ENCODE data around the gene PRMT6. TPM values are rescaled to one million over a fixed set of nuclear protein-coding genes. Genes with fewer than 3 reads are reported as not detected.
A peak's percentile ranks its signal among the peaks of the same experiment; 100 is the strongest.

Gene PRMT6
- total RNA-seq = 29.0 and 29.3 TPM in 2 replicates
- long read RNA-seq, transcript PRMT6-201 (1 exons, 2,616 nt) = major isoform, 81 of 82 reads
- long read RNA-seq, partial matches to known transcripts = 0 of 82 reads
- long read RNA-seq, other reads (novel, unspliced or antisense) = 1 of 82 reads

DNA sequence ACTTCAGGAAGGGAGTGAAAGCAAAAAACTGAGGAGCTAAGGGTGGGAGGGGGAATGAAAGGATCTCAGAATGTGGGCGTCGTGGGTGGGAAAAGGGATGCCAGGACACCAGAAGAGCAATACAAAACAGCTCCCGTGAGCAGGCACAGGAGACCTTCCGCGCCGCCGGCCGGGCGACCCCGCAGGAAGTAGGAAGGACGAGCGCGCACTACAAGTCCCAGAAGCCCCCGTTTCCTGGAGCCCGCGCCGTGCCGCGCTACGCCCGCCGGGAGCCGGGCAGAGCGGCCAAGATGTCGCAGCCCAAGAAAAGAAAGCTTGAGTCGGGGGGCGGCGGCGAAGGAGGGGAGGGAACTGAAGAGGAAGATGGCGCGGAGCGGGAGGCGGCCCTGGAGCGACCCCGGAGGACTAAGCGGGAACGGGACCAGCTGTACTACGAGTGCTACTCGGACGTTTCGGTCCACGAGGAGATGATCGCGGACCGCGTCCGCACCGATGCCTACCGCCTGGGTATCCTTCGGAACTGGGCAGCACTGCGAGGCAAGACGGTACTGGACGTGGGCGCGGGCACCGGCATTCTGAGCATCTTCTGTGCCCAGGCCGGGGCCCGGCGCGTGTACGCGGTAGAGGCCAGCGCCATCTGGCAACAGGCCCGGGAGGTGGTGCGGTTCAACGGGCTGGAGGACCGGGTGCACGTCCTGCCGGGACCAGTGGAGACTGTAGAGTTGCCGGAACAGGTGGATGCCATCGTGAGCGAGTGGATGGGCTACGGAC lies at the start of gene PRMT6:
Gene PRMT6 (plus strand): TSS at position 249 of the 771 bp plus-strand sequence. CDS start 42 bp downstream, at position 291.
- H3K4me1 Mint-ChIP-seq (ENCODE audit: low read depth) = peaks cover 11% of the 10 kb centered on the region
- TF ChIP-seq, protein P1, sequence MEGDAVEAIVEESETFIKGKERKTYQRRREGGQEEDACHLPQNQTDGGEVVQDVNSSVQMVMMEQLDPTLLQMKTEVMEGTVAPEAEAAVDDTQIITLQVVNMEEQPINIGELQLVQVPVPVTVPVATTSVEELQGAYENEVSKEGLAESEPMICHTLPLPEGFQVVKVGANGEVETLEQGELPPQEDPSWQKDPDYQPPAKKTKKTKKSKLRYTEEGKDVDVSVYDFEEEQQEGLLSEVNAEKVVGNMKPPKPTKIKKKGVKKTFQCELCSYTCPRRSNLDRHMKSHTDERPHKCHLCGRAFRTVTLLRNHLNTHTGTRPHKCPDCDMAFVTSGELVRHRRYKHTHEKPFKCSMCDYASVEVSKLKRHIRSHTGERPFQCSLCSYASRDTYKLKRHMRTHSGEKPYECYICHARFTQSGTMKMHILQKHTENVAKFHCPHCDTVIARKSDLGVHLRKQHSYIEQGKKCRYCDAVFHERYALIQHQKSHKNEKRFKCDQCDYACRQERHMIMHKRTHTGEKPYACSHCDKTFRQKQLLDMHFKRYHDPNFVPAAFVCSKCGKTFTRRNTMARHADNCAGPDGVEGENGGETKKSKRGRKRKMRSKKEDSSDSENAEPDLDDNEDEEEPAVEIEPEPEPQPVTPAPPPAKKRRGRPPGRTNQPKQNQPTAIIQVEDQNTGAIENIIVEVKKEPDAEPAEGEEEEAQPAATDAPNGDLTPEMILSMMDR (IDR thresholded peaks at IDR 0.05; ENCODE audit: unreplicated experiment) = no peak
- H3K4me3 Mint-ChIP-seq (ENCODE audit: low read depth) = peak within 1 kb of the TSS; percentile 96
- H3K27me3 Mint-ChIP-seq = no peaks in the 10 kb centered on the region
- DNase-seq (ENCODE audit: low spot score, unreplicated experiment) = peak; percentile 65
- peak within 1 kb of the TSS; percentile 98 for H3K27ac Mint-ChIP-seq
- H3K9me3 Mint-ChIP-seq (ENCODE audit: low read depth) = peaks cover 4% of the 10 kb centered on the region
- peaks cover 5% of the 10 kb centered on the region for H3K36me3 Mint-ChIP-seq (ENCODE audit: insufficient read depth)

DNA sequence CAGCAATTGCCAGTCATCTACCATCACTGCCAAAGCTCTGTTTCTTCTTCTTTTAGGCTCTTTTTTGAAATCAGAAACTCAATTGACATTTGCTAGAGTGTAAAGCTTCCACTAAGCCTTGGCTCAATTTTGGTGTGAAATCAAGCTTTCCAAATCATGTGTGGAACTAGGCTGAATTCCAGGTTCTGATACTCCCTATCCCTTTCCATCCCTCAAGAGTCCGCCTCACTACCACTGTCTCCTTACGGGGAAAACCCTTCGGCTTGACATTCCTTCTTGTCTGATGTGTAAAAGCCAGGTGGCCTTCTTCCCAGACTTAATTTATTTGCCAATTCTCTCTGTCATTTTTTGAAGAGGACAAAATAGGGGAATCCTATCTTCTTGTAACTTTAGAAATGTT lies 47.2 kb upstream of the PRMT6 start:
- Mint-ChIP-seq H3K4me1 (ENCODE audit: low read depth) (no peaks in the 10 kb centered on the region), H3K27me3 (no peaks in the 10 kb centered on the region), H3K36me3 (ENCODE audit: insufficient read depth) (no peaks in the 10 kb centered on the region), H3K4me3 (ENCODE audit: low read depth) (no peak overlapping the region), H3K27ac (no peak overlapping the region), H3K9me3 (ENCODE audit: low read depth) (no peaks in the 10 kb centered on the region)
- TF ChIP-seq, protein P1 (IDR thresholded peaks at IDR 0.05; ENCODE audit: unreplicated experiment) = no peak
- DNase-seq (ENCODE audit: low spot score, unreplicated experiment) = no peak

DNA sequence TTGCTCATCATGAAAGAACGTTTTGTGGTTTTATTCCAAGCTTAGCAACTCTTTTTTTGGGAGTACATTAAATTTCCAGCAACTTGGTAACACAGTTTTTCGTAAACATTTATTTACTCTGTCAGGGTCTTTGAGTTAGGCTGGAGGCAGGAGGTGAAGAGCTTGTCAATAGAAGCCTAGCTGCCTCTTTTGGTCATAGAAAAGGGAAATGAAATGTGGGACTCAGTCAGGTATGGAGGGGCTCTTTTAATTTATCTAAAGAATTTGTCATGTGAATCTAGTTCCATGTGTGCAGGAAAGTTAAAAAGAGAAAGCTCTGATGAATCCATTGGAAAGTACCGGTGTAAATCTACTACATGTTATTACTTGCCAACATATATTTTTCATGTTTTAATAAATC lies 45.9 kb upstream of the PRMT6 start:
- Mint-ChIP-seq H3K4me1 (ENCODE audit: low read depth) (no peaks in the 10 kb centered on the region), H3K9me3 (ENCODE audit: low read depth) (no peaks in the 10 kb centered on the region), H3K4me3 (ENCODE audit: low read depth) (no peak overlapping the region), H3K36me3 (ENCODE audit: insufficient read depth) (no peaks in the 10 kb centered on the region), H3K27me3 (no peaks in the 10 kb centered on the region), H3K27ac (no peak overlapping the region)
- DNase-seq (ENCODE audit: low spot score, unreplicated experiment) = no peak
- TF ChIP-seq, protein P1 (IDR thresholded peaks at IDR 0.05; ENCODE audit: unreplicated experiment) = no peak

DNA sequence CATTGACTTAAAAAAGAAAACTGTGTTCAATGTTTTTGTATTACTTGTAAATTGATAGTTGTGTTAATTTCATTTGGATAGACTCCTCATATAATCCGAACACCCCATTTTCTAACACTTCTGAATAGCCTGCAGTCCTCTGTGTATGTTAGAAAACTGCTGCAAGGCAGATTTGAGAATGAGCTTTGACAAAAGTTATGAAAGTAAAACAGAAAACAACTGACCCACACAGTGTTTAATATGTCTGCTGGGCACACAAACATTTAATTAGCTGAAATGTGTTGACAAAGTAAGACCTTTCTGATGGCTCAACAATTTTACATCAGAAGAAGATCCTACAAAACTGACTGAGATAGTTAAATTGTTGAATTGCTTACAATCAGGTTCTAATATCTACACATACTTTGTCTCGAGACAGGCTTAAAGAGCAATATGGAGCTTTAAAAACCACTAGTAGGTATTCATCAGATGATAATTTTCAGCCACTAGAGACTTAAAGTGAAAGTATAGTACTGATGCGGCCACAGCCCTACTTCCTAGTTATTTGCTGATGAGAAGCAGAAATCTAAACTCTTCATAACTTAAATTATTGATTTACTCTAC lies 40.0 kb upstream of the PRMT6 start:
- Mint-ChIP-seq H3K9me3 (ENCODE audit: low read depth) (no peaks in the 10 kb centered on the region), H3K4me3 (ENCODE audit: low read depth) (no peak overlapping the region)

DNA sequence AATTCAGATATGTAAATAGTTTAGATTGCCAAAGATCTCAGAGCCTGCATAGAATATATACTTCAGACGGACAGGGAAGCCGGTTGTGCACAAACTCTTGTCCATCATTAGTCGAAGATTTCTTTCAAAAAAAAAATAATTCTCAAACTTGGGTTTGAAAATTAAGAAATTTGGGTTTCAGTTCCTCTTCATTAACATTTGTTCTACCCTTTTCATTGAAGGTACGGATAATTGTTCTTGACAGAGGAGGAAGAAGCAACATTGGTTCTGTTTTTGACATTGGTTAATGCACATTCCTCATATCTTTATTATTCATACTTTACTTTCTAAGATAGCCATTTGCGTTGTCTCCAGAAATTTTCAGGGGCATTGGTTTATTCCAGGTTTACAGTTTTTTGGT lies 38.0 kb upstream of the PRMT6 start:
- Mint-ChIP-seq H3K27me3 (no peaks in the 10 kb centered on the region), H3K27ac (no peak overlapping the region)
- DNase-seq (ENCODE audit: low spot score, unreplicated experiment) = no peak

More for the DNA sequence above, 40.0 kb upstream of the PRMT6 start:
- H3K27me3 Mint-ChIP-seq = no peaks in the 10 kb centered on the region
- H3K27ac Mint-ChIP-seq = no peak overlapping the region
- H3K4me1 Mint-ChIP-seq (ENCODE audit: low read depth) = no peaks in the 10 kb centered on the region
- TF ChIP-seq, protein P1 (IDR thresholded peaks at IDR 0.05; ENCODE audit: unreplicated experiment) = no peak
- DNase-seq (ENCODE audit: low spot score, unreplicated experiment) = no peak
- H3K36me3 Mint-ChIP-seq (ENCODE audit: insufficient read depth) = no peaks in the 10 kb centered on the region

More for the DNA sequence above, 38.0 kb upstream of the PRMT6 start:
- H3K9me3 Mint-ChIP-seq (ENCODE audit: low read depth) = no peaks in the 10 kb centered on the region
- no peaks in the 10 kb centered on the region for H3K36me3 Mint-ChIP-seq (ENCODE audit: insufficient read depth)
- no peaks in the 10 kb centered on the region for H3K4me1 Mint-ChIP-seq (ENCODE audit: low read depth)
- no peak overlapping the region for H3K4me3 Mint-ChIP-seq (ENCODE audit: low read depth)
- TF ChIP-seq, protein P1 (IDR thresholded peaks at IDR 0.05; ENCODE audit: unreplicated experiment) = no peak

Data from progenitor cell of endocrine pancreas (in vitro differentiated cells).